GM11168 (cell line): ENCODE results near the gene CSPG4.
"Not testable (repeated sequence)": the region's sequence is repeated elsewhere in the genome, so short reads cannot be mapped to it uniquely, and the experiment has no call there.

Experiments
- in situ Hi-C: fragments of 300-500 bp; cut with MboI; formaldehyde crosslinking; loops from one replicate; pipeline ENCODE4 v1.12.0; 2022; ENCODE audit warnings: low sequenced_read_pairs; ENCODE audit not compliant: unreplicated experiment

The CSPG4 gene

GRCh38 chr15:75636026-75636425 lies 76.6 kb downstream of the CSPG4 start:
- in situ Hi-C loops: no loop called here

- in situ Hi-C loops: not testable (repeated sequence)
These were observed 78.7 kb downstream of the CSPG4 start for GRCh38 chr15:75633922-75634321.

- in situ Hi-C loops: no loop called here
These were observed 80.7 kb downstream of the CSPG4 start for GRCh38 chr15:75631935-75632334.

GRCh38 chr15:75625542-75626347 lies 86.9 kb downstream of the CSPG4 start, which contains the start of gene SNUPN:
SNUPN (minus strand) TSS chr15:75625725; CDS start chr15:75621051, 4,674 bp downstream.
- in situ Hi-C loops: no loop called here
